GM12891 (cell line): ENCODE data around the gene DLG1.
"Not testable (repeated sequence)": the region's sequence is repeated elsewhere in the genome, so short reads cannot be mapped to it uniquely, and the experiment has no call there.

Source experiments
- DNase-seq: peaks from one replicate; pipeline ENCODE4 v3.0.0; 2011; ENCODE audit warnings: low spot score; ENCODE audit not compliant: insufficient read length
- FAIRE-seq: peaks from 2 replicates; lab custom pipeline; 2011; peaks lifted over from hg19 to GRCh38; lab: Jason Lieb, UNC
- PAX5 ChIP-seq: IDR thresholded peaks from 2 replicates; pipeline ENCODE4 v1.6.1; 2011; ENCODE audit warnings: low read length, moderate library complexity, mild to moderate bottlenecking; ENCODE audit not compliant: insufficient read depth, severe bottlenecking
- POLR2A ChIP-seq: IDR thresholded peaks from 2 replicates; pipeline ENCODE4 v1.6.1; 2011; ENCODE audit warnings: low read depth, low read length, control low read depth
- POLR2AphosphoS5 ChIP-seq: IDR thresholded peaks from 2 replicates; pipeline ENCODE4 v1.6.1; 2011; ENCODE audit warnings: low read depth, low read length, control low read depth
- POU2F2 ChIP-seq: IDR thresholded peaks from 2 replicates; pipeline ENCODE4 v1.6.1; 2011; ENCODE audit warnings: low read depth, mild to moderate bottlenecking, control low read depth, low read length, moderate library complexity
- SPI1 ChIP-seq: IDR thresholded peaks from 2 replicates; pipeline ENCODE4 v1.6.1; 2011; ENCODE audit warnings: low read depth, low read length, control low read depth
- TAF1 ChIP-seq: IDR thresholded peaks from 2 replicates; pipeline ENCODE4 v1.6.1; 2011; ENCODE audit warnings: low read depth, low read length, control low read depth

The DLG1 gene

DNA sequence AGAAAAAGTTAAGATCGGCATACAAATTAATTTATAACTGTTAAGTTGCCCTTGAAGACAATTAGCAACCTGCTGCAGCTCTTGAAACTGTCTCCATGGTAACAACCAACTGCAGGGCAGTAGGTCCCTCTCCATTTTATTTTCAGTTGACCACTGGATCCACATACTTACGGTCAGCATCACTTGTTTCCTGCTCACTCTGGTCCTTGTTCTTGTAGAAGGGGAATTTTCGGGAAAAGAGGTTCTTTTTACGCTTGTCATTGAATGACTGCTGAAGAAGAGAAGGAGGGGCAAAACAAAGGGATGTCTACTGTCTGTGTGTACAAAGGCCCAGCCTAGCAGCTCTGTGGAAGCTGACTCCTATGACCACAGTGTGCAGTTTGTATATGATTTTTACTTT, 222.0 kb downstream of the DLG1 start:
- TF ChIP-seq PAX5 = no peak
- no peak for TF ChIP-seq POLR2AphosphoS5
- no peak for TF ChIP-seq SPI1
- no peak for TF ChIP-seq TAF1
- no peak for FAIRE-seq

DNA sequence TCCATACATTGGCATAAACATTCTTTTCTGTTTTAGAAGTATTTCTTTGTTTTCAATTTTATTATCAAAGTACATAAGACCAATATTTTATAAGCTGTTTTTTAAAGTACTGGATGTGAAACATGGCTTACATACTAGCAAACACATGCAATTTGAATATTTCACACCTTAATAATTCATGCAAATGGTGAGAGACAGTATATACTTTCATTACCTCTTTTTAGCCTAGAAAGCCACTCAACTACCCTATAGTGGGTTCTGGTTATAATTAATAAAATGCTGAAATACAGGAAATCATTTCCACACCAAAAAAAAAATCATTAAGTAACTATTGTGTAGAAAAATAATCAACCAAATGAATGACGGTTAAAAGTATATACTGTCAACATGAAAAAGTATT, 230.3 kb downstream of the DLG1 start:
- FAIRE-seq (no peak), DNase-seq (no peak)
- TF ChIP-seq SPI1 = peak; percentile 22; the same call in 1 of the 2 replicates
- TF ChIP-seq PAX5 = no peak
- no peak for TF ChIP-seq POLR2AphosphoS5

More for the DNA sequence above, 222.0 kb downstream of the DLG1 start:
- DNase-seq = no peak

DNA sequence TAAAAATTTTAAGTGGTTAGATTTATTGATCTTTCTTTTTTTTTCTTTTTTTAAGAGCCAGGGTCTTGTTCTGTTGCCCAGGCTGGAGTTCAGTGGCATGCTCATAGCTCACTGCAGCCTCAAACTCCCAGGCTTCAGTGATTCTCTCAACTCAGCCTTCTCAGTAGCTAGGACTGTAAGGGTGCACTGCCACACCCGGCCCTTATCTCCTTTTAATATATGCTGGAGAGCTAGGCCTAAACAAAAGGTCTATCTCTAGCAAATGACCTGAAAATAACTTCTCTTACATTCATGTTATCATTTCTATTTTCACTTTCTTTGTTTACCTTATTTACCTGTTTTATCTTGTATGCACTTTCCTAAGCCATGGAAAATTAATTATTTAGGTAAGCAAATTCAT, 233.6 kb downstream of the DLG1 start:
- DNase-seq (no peak), FAIRE-seq (no peak)
- TF ChIP-seq POLR2AphosphoS5 (no peak), PAX5 (no peak), SPI1 (no peak), TAF1 (no peak), POU2F2 (no peak), POLR2A (no peak)

DNA sequence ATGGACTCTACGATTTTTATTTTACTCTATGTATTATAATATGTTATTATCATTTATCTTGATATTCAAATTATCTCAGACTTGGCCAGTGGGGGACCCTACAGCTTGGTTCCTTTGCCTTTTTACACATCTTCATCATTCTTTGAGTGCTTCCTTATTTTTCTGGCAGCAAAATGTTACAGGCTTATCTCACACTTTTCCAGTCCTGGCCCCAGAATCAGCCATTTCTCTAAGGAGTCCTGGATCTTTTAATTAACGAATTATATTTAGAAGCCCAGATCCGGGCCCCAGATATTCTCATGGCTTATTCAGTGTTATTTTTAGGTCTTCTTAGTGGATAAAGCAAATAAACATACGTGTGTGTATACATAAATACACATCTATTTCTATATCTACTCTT, 236.0 kb downstream of the DLG1 start:
- TF ChIP-seq SPI1 = no peak
- no peak for TF ChIP-seq POLR2A
- TF ChIP-seq POLR2AphosphoS5 = no peak
- no peak for TF ChIP-seq POU2F2
- TF ChIP-seq PAX5 = no peak
- TF ChIP-seq TAF1 = no peak
- FAIRE-seq = no peak
- no peak for DNase-seq

DNA sequence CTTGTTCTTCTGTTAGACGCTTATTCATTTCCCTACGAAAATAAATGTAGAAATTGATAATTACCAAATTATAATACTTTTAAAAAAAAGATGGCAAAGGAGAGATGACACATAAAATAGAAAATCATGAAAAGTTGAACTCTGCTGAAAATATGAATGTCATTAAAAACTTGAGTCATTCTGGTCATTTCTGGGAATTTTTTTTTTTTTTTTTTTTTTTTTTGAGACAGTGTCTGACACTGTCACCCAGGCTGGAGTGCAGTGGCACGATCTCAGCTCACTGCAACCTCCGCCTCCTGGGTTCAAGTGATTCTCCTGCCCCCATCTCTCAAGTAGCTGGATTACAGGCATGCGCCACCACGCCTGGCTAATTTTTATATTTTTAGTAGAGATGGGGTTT, 246.8 kb downstream of the DLG1 start:
- DNase-seq, FAIRE-seq: not testable (repeated sequence)

DNA sequence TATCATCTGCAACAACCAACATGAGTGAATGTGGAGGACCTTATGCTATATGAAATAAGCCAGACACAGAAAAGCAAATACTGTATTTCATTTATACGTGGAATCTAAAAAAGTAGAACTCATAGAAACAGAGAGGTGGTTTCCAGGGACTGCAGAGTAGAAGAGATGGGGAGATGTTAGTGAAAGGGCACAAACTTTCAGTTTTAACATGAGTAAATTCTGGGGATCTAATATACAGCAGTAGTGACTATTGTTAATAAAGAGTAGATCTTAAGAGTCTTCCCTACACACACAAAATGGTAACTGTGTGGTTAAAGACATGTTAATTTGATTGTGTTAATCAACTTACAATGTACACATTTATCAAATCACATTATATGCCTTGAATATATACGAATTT, 247.9 kb downstream of the DLG1 start:
- no peak for TF ChIP-seq PAX5
- FAIRE-seq = peak; percentile 5
- no peak for DNase-seq

DNA sequence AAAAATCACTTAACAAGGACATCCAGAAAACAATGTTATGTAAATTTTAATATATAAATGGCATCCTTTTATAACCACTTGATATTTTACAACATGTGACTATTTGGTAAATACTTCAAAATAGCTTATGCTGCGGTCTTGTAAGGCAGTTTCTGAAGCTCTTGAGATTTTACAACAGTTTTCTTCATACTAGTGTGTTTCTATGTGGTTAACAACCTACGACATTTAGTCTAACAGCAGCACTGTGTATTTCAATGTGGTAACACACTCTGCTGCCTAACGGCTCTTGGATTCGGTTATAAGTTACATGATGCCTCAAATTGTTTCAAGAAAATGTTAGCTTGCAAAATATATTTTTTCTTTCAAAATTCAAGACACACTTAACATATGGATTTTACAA, 255.9 kb downstream of the DLG1 start:
- TF ChIP-seq TAF1 (no peak), POLR2AphosphoS5 (no peak), PAX5 (no peak), POLR2A (no peak), SPI1 (no peak), POU2F2 (no peak)
- FAIRE-seq (no peak), DNase-seq (no peak)

DNA sequence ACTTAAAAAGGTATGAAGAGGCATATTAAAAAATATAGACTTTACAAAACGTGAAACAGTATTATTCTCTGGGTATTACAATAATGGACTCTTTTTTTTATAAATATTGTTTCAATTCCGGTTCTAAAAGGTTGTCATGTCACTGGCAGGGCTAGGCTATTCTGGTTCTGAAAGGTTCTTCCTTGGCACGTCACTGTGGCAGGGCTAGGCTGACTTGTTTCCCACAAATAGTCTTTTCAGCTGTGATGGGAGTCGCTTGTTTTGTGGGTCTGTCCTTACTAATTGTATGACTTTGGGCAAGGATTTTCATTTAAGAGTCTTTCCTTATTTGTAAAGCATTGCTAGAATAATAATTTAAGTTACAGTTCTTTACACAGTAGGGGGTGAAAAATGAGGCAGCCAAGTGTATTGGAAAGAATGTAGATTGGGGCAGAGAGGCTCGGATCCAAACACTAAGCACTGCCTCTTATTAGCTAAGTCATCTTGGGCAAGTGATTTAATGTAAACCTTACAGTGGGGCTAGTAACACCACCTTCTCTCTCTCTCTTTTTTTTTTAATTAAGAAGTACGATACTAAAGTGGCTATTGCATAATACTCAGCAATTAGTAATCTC, 256.4 kb downstream of the DLG1 start:
- FAIRE-seq (no peak), DNase-seq (no peak)
- TF ChIP-seq POLR2AphosphoS5 (no peak), PAX5 (no peak), POU2F2 (no peak), TAF1 (no peak), SPI1 (no peak), POLR2A (no peak)

DNA sequence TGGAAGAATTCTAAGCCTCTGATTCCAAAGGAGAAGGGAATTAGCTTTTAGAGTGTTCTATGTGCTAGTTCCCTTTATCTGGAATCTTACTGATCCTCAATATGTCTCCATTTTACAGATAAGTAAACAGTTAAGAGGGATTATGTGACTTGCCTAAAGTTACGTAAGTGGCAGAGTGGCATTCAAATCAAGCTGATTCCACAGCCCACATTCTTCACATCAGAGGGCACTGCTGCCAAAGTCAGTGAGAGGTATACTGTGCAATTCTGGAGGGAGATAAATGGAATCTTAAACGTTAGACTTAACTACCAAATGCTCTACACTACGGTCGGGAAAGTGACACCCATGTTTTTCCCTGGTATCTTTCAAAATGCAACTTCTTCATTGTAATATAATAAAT, 257.8 kb downstream of the DLG1 start:
- no peak for TF ChIP-seq PAX5
- no peak for TF ChIP-seq POLR2A
- no peak for TF ChIP-seq SPI1
- TF ChIP-seq TAF1 = no peak
- no peak for TF ChIP-seq POU2F2
- TF ChIP-seq POLR2AphosphoS5 = no peak
- FAIRE-seq (peak; percentile 59), DNase-seq (no peak)

DNA sequence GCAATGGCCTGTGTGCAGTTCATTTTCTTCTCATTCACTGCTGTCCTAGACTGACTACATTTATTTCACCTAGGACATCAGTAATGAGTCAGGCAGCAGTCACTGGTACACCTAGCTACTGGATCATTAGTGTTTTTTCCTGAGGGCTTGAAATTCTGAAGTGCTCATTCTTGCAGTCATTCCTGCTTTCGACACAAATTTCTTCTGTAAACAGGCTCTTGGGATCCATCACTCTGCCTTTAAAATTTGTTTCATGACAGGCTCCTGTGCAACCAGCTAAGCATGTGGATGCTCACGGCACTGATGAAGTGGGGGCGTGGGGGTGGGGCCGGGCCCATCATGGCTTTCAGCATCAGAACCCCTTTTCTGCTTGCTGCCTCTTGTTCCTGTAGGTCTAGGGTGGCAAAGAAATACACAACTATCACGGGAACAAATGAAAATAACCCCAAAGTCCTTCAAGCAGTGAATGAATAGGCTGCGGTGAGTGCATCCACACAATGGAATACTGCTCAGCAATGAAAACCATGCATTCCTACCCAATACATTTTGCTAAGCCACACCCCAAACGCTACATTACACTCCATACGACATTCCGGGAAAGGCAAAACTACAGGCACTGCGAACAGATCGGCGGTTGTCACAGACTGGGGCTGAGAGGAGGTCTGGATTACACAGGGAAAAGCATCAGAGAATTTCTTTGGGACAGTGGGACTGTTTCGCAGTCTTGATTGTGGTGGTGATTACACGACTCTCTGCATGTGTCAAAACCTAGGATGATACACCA, 259.5 kb downstream of the DLG1 start:
- TF ChIP-seq POLR2AphosphoS5 (no peak), SPI1 (no peak), POLR2A (no peak), TAF1 (no peak), PAX5 (no peak), POU2F2 (no peak)
- no peak for DNase-seq
- FAIRE-seq = no peak
